OCI-LY1 (cell line): ENCODE data around the gene DEXI.
"Not testable (repeated sequence)": the region's sequence is repeated elsewhere in the genome, so short reads cannot be mapped to it uniquely, and the experiment has no call there.

Source experiments
- EZH2 ChIP-seq: fragments of 200-600 bp; sonication (generic), shearing (Covaris generic); IDR thresholded peaks from 2 replicates; pipeline ENCODE4 v1.8.0; 2017; ENCODE audit warnings: borderline replicate concordance, mixed run types, mild to moderate bottlenecking, antibody characterized with exemption, low read length, moderate library complexity, mixed read lengths
- TF ChIP-seq, protein P1 (sequence below): fragments of 200-600 bp; sonication (generic), shearing (Covaris generic); IDR thresholded peaks from 2 replicates; pipeline ENCODE4 v1.5.1; 2017; ENCODE audit warnings: mild to moderate bottlenecking, antibody characterized with exemption, low read length, moderate library complexity, mixed read lengths

DNA sequence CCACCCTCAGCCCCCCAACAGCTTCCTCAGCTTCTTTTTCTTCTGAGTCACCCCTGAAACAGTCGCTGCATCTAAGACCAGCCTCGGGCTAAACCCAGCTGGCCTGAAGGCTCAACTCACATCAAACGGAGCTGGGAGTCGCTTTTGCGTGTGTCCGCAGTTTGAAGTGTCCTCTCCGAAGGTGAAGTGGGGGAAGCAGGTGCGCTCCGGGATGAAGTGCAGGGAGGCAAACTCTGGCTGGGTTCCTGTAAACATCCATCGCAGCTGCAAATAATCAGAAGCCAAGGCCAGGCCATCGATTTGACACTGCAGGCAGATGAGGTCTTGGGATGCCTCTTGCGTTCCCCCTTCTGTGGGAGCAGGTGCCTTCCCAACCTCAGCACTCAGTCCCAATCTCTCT, 13.2 kb downstream of the DEXI start:
- not testable (repeated sequence) for TF ChIP-seq EZH2
- TF ChIP-seq, protein P1, sequence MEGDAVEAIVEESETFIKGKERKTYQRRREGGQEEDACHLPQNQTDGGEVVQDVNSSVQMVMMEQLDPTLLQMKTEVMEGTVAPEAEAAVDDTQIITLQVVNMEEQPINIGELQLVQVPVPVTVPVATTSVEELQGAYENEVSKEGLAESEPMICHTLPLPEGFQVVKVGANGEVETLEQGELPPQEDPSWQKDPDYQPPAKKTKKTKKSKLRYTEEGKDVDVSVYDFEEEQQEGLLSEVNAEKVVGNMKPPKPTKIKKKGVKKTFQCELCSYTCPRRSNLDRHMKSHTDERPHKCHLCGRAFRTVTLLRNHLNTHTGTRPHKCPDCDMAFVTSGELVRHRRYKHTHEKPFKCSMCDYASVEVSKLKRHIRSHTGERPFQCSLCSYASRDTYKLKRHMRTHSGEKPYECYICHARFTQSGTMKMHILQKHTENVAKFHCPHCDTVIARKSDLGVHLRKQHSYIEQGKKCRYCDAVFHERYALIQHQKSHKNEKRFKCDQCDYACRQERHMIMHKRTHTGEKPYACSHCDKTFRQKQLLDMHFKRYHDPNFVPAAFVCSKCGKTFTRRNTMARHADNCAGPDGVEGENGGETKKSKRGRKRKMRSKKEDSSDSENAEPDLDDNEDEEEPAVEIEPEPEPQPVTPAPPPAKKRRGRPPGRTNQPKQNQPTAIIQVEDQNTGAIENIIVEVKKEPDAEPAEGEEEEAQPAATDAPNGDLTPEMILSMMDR = not testable (repeated sequence)
